HG03095 (cell line): ENCODE results near the gene WFS1.

Experiments
- ATAC-seq: cut with Tn5 transposase; IDR thresholded peaks from one replicate; pipeline ENCODE4 v1.9.1; 2021; ENCODE audit warnings: moderate library complexity; ENCODE audit not compliant: unreplicated experiment

The WFS1 gene

GRCh38 chr4:6296026-6296425 is 26.4 kb downstream of the WFS1 start:
- ATAC-seq, result no peak

- no peak for ATAC-seq
Observed at GRCh38 chr4:6297266-6297815, 27.7 kb downstream of the WFS1 start.

GRCh38 chr4:6298035-6298434 is 28.4 kb downstream of the WFS1 start:
- no peak for ATAC-seq

- no peak for ATAC-seq
Observed at GRCh38 chr4:6298852-6299251, 29.2 kb downstream of the WFS1 start.

GRCh38 chr4:6299875-6300274 is 30.2 kb downstream of the WFS1 start:
- ATAC-seq, result no peak

GRCh38 chr4:6300359-6300758 is 30.7 kb downstream of the WFS1 start:
- no peak for ATAC-seq

- ATAC-seq, result no peak
Observed at GRCh38 chr4:6301051-6301731, 31.5 kb downstream of the WFS1 start.

GRCh38 chr4:6301732-6302442 is 32.2 kb downstream of the WFS1 start:
- ATAC-seq, result no peak

- no peak for ATAC-seq
Observed at GRCh38 chr4:6302869-6303268, 33.2 kb downstream of the WFS1 start.

- no peak for ATAC-seq
Observed at GRCh38 chr4:6303943-6304342, 34.3 kb downstream of the WFS1 start.

GRCh38 chr4:6306299-6306698 is 36.6 kb downstream of the WFS1 start:
- no peak for ATAC-seq

GRCh38 chr4:6307230-6307629 is 37.6 kb downstream of the WFS1 start:
- ATAC-seq, result no peak

- no peak for ATAC-seq
Observed at GRCh38 chr4:6307891-6308290, 38.2 kb downstream of the WFS1 start.

GRCh38 chr4:6308899-6309643 is 39.4 kb downstream of the WFS1 start:
- ATAC-seq, result no peak

GRCh38 chr4:6309777-6310176 is 40.1 kb downstream of the WFS1 start:
- no peak for ATAC-seq

GRCh38 chr4:6313216-6313615 is 43.6 kb downstream of the WFS1 start:
- ATAC-seq, result no peak

- ATAC-seq, result no peak
Observed at GRCh38 chr4:6316461-6317003, 46.9 kb downstream of the WFS1 start.

GRCh38 chr4:6318206-6318605 is 48.6 kb downstream of the WFS1 start:
- no peak for ATAC-seq

GRCh38 chr4:6319530-6320150 is 50.0 kb downstream of the WFS1 start:
- ATAC-seq, result no peak

GRCh38 chr4:6320663-6321062 is 51.0 kb downstream of the WFS1 start:
- no peak for ATAC-seq

GRCh38 chr4:6321361-6321760 is 51.7 kb downstream of the WFS1 start:
- no peak for ATAC-seq
